PC-9 (cell line): Measurements from ENCODE around the gene OSCP1. TPM values are rescaled to one million over a fixed set of nuclear protein-coding genes. Genes with fewer than 3 reads are reported as not detected.

Experiments
- BruUV-seq: library from RNA; stranded (reverse); fragments of 400-500 nt; replicated peaks from 2 replicates; lab custom pipeline; 2021; lab: Mats Ljungman, UMichigan
- CTCF ChIA-PET: fragments of 300-600 bp; sonication (Branson Sonifier 250); formaldehyde crosslinking; loops from one replicate; lab custom pipeline; 2022; ENCODE audit warnings: antibody characterized with exemption; lab: Charles Lee
- POLR2A ChIA-PET: fragments of 300-600 bp; sonication (Branson Sonifier 250); formaldehyde crosslinking; loops from one replicate; lab custom pipeline; 2022; ENCODE audit warnings: antibody characterized with exemption; ENCODE audit not compliant: unreplicated experiment; lab: Charles Lee
- DNase-seq, 2 experiments: peaks; one replicate each; pipeline versions ENCODE4 v3.0.0 to v3.0.0-alpha.2; 2015 to 2022; ENCODE audit warnings: mixed read lengths in 1 of 2
- H2AFZ ChIP-seq: fragments of 200-600 bp; sonication (generic); 2 replicates; pipeline ENCODE4 v1.8.1; 2017; ENCODE audit warnings: antibody characterized with exemption
- H3F3A ChIP-seq: fragments of 200-600 bp; sonication (generic); 2 replicates; pipeline ENCODE4 v1.8.1; 2017; ENCODE audit warnings: antibody characterized with exemption, mild to moderate bottlenecking, low read depth; ENCODE audit not compliant: insufficient read depth
- H3K27ac ChIP-seq: fragments of 200-600 bp; sonication (generic); 2 replicates; pipeline ENCODE4 v1.6.1; 2016; ENCODE audit warnings: mixed run types
- H3K27me3 ChIP-seq: fragments of 200-600 bp; sonication (generic); 2 replicates; pipeline ENCODE4 v1.6.1; 2016; ENCODE audit warnings: low read depth, mixed run types; ENCODE audit not compliant: insufficient read depth
- H3K36me3 ChIP-seq: fragments of 200-600 bp; sonication (generic); 2 replicates; pipeline ENCODE4 v1.6.1; 2016; ENCODE audit warnings: low read depth, mixed run types
- H3K4me1 ChIP-seq: fragments of 200-600 bp; sonication (generic); replicated peaks from 2 replicates; pipeline ENCODE4 v1.6.1; 2016; ENCODE audit warnings: mixed run types; ENCODE audit not compliant: insufficient read depth
- H3K4me2 ChIP-seq: fragments of 200-600 bp; sonication (generic); 2 replicates; pipeline ENCODE4 v1.6.1; 2017; ENCODE audit warnings: mixed run types
- H3K4me3 ChIP-seq: fragments of 200-600 bp; sonication (generic); 2 replicates; pipeline ENCODE4 v1.6.1; 2016; ENCODE audit warnings: mixed run types
- H3K79me2 ChIP-seq: fragments of 200-600 bp; sonication (generic); 2 replicates; pipeline ENCODE4 v1.6.1; 2017; ENCODE audit warnings: low read depth, mixed run types
- H3K9me2 ChIP-seq: fragments of 200-600 bp; sonication (generic); 2 replicates; pipeline ENCODE4 v1.8.1; 2017; ENCODE audit warnings: mild to moderate bottlenecking; ENCODE audit not compliant: insufficient read depth
- H3K9me3 ChIP-seq: fragments of 200-600 bp; sonication (generic); 2 replicates; pipeline ENCODE4 v1.8.1; 2016; ENCODE audit warnings: low read depth; ENCODE audit not compliant: insufficient read depth
- H4K20me1 ChIP-seq: fragments of 200-600 bp; sonication (generic); 2 replicates; pipeline ENCODE4 v1.8.1; 2017; ENCODE audit not compliant: insufficient read depth
- EZH2 ChIP-seq: fragments of 200-600 bp; sonication (generic); IDR thresholded peaks from 2 replicates; pipeline ENCODE4 v1.8.0; 2017; ENCODE audit warnings: antibody characterized with exemption, low read depth
- intact Hi-C: fragments of 100-400 bp; cut with micrococcal nuclease; formaldehyde crosslinking; loops from one replicate; pipeline ENCODE4 v1.10.0; 2022; ENCODE audit not compliant: unreplicated experiment
- total RNA-seq: library from RNA; stranded (reverse); gene quantifications from 2 replicates; pipeline ENCODE4 v1.2.3, GENCODE V29; 2021
- TF ChIP-seq, protein P1 (sequence below): fragments of 200-600 bp; sonication (generic); conservative IDR thresholded peaks from 2 replicates; pipeline ENCODE4 v1.6.1; 2017; ENCODE audit warnings: mixed run types, antibody characterized with exemption, mild to moderate bottlenecking, moderate library complexity

Gene OSCP1
- total RNA-seq, 1 experiment from 2014 or later: 25.7 TPM

DNA sequence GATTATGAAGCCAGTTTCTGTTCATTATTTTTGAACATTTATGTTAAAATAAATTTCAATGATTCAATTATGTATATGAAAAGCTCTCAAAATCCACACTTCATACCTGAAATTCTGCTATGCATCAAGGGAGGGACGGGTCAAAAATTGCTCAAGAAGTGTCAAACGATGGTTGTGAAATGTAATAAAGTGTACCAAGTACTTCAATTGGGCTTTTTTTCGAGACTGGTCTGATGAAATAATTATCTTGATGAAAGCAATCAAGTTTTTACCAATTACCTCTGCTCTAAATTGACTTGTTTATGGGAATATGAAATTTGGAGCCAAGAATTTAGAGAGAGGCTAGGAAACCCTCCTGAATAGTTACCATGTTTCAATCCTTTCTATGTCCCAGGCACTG lies 7.9 kb downstream of the OSCP1 start:
- ChIA-PET POLR2A (interaction anchor here (0.6 kb wide), 1 partner anchor 132 kb away, joined by 5 read pairs; no protein-coding TSS in a partner anchor), CTCF (interaction anchor here (0.6 kb wide), 1 partner anchor 25 kb away, joined by 11 read pairs; no protein-coding TSS in a partner anchor)
- H3K9me2 ChIP-seq: no peaks in the 10 kb centered on the region
- H3K27me3 ChIP-seq: no peaks in the 10 kb centered on the region
- H3F3A ChIP-seq: peaks cover 5% of the 10 kb centered on the region; the same call in 1 of the 2 replicates
- no TSS peak for BruUV-seq
- H3K4me1 ChIP-seq: peaks cover 6% of the 10 kb centered on the region
- no peaks in the 10 kb centered on the region for H3K79me2 ChIP-seq
- DNase-seq: no peak
- no peak for TF ChIP-seq EZH2
- TF ChIP-seq, protein P1, sequence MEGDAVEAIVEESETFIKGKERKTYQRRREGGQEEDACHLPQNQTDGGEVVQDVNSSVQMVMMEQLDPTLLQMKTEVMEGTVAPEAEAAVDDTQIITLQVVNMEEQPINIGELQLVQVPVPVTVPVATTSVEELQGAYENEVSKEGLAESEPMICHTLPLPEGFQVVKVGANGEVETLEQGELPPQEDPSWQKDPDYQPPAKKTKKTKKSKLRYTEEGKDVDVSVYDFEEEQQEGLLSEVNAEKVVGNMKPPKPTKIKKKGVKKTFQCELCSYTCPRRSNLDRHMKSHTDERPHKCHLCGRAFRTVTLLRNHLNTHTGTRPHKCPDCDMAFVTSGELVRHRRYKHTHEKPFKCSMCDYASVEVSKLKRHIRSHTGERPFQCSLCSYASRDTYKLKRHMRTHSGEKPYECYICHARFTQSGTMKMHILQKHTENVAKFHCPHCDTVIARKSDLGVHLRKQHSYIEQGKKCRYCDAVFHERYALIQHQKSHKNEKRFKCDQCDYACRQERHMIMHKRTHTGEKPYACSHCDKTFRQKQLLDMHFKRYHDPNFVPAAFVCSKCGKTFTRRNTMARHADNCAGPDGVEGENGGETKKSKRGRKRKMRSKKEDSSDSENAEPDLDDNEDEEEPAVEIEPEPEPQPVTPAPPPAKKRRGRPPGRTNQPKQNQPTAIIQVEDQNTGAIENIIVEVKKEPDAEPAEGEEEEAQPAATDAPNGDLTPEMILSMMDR: no peak
- no peak overlapping the region for H2AFZ ChIP-seq
- 0 out of 2 replicates have a peak overlapping the region, but pooled peaks have one; percentile 8 for H3K4me2 ChIP-seq
- no peaks in the 10 kb centered on the region for H3K9me3 ChIP-seq
- no peaks in the 10 kb centered on the region for H4K20me1 ChIP-seq
- H3K27ac ChIP-seq: peak overlapping the region; percentile 24; the same call in 1 of the 2 replicates
- H3K4me3 ChIP-seq: no peak overlapping the region
- intact Hi-C loops: no loop called here
- H3K36me3 ChIP-seq: no peaks in the 10 kb centered on the region

DNA sequence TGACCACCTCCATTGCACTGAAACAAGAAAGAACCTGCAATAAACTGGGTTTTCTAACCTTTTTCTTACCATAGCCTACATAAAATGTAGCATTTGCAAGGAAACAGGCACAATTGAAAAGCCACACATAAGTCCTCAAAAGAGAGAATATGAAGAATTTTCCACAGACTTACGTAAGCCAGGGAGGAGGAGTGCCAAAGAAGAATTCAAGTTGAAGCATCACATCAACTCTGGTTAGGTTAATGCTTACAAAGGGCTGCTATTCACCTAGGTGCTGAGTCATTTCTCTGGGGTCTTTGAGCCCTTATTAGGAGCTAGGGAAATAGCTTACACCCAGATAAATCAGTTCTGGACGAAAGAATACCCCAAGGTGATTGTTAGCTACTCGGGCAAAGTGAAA lies 9.6 kb downstream of the OSCP1 start:
- no TSS peak for BruUV-seq
- no peak for DNase-seq
- TF ChIP-seq EZH2: no peak
- no peak overlapping the region for H3K4me3 ChIP-seq
- no peaks in the 10 kb centered on the region for H3K27me3 ChIP-seq
- no peak overlapping the region for H3K27ac ChIP-seq
- H3K79me2 ChIP-seq: no peaks in the 10 kb centered on the region
- no peaks in the 10 kb centered on the region for H4K20me1 ChIP-seq
- H3K4me2 ChIP-seq: no peak overlapping the region
- intact Hi-C loops: no loop called here
- ChIA-PET POLR2A (no interaction called here), CTCF (no interaction called here)
- H3K4me1 ChIP-seq: peaks cover 22% of the 10 kb centered on the region
- H2AFZ ChIP-seq: no peak overlapping the region
- H3K36me3 ChIP-seq: no peaks in the 10 kb centered on the region
- no peaks in the 10 kb centered on the region for H3K9me2 ChIP-seq
- H3F3A ChIP-seq: peaks cover 18% of the 10 kb centered on the region
- H3K9me3 ChIP-seq: no peaks in the 10 kb centered on the region

DNA sequence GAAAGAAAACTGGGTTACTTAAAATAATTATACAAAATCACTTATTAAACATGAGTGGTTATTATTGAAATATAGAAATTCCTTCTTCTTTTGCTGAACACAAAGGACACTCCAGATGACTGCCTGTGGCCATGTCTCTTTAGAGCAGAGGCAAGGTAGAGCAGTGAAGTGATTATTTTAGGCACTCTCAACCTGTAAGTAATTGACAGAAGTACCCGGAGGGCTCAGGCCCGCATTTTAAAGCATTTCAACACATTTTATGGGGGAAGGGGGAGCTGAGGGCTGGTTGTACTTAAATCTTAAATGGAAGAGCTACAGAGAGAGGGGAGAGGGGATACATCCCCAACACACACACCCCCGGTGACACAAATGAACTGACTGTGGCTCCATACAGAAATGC lies 10.2 kb downstream of the OSCP1 start:
- Histone ChIP-seq H3K27ac (no peak overlapping the region), H3K9me3 (no peaks in the 10 kb centered on the region), H3K79me2 (no peaks in the 10 kb centered on the region), H3K36me3 (no peaks in the 10 kb centered on the region), H3K4me1 (peaks cover 28% of the 10 kb centered on the region), H4K20me1 (no peaks in the 10 kb centered on the region), H3F3A (peaks cover 21% of the 10 kb centered on the region), H3K4me3 (no peak overlapping the region), H3K9me2 (no peaks in the 10 kb centered on the region), H3K27me3 (no peaks in the 10 kb centered on the region), H3K4me2 (no peak overlapping the region), H2AFZ (no peak overlapping the region)
- CTCF ChIA-PET: no interaction called here
- intact Hi-C loops: no loop called here
- TF ChIP-seq, protein P1: no peak
- no peak for TF ChIP-seq EZH2
- no TSS peak for BruUV-seq
- DNase-seq: no peak
- POLR2A ChIA-PET: no interaction called here

DNA sequence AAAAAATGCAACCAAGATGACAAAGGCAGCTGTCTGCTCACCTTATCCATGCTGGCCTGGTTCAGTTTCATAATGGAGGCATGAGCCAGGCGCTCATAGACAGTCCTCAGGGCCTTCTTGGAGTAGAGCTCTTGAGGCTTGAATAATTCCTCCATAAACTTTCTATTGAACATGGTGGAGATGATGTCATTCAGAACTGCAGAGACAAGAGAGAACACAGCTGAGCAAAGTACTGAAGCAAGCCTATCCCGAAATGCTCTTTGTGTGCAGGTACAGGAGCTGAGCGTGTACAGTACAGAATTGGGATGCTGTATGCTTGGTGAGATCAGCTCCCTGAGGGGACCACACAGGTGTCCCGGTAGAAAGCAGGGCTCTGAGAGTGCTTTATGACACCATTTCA lies 11.5 kb downstream of the OSCP1 start:
- DNase-seq: no peak
- Histone ChIP-seq H3K9me2 (no peaks in the 10 kb centered on the region), H3K27me3 (no peaks in the 10 kb centered on the region), H3K4me3 (no peak overlapping the region), H3K9me3 (no peaks in the 10 kb centered on the region), H3K36me3 (no peaks in the 10 kb centered on the region), H3K4me1 (peaks cover 33% of the 10 kb centered on the region), H4K20me1 (no peaks in the 10 kb centered on the region), H3K79me2 (no peaks in the 10 kb centered on the region), H2AFZ (no peak overlapping the region), H3F3A (peaks cover 21% of the 10 kb centered on the region), H3K27ac (no peak overlapping the region), H3K4me2 (no peak overlapping the region)
- ChIA-PET CTCF (interaction anchor here (0.7 kb wide), 1 partner anchor 77 kb away, joined by 4 read pairs; no protein-coding TSS in a partner anchor), POLR2A (no interaction called here)
- BruUV-seq: no TSS peak
- TF ChIP-seq, protein P1: no peak
- TF ChIP-seq EZH2: no peak
- intact Hi-C loops: no loop called here
